ENCODE results near the gene SPTLC2. TPM values are rescaled to one million over a fixed set of nuclear protein-coding genes. Genes with fewer than 3 reads are reported as not detected.

SPTLC2 gene
- total RNA-seq, 1 experiment from 2014 or later, result 44.7 TPM

DNA sequence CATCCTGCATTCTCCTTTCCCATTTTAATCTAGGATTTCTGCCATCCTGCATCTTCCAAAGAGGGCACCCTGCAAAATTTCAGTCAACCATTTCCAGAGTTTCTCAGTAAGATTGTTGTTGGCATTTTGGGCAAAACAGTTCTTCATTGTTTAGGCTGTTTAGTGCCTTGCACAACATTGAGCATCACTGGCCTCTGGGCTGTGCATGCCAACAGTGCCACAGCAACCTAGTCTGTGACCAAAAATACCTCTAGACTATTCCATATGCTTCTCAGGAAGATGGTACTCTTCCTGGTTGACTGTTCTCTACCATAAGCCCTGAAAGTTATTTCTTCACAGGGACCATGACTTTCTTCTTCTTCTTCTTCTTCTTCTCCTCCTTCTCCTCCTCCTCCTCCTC is 85.4 kb downstream of the SPTLC2 start:
- Histone ChIP-seq H3K9ac (ENCODE audit: low read length) (no peak overlapping the region), H3K36me3 (ENCODE audit: control insufficient read depth in 1 of 2, insufficient read depth in 2 of 2, low read length in 2 of 2) (no peaks in the 10 kb centered on the region), H3K79me2 (ENCODE audit: insufficient read depth, low read length) (no peaks in the 10 kb centered on the region; the same call in 1 of the 2 replicates), H3K9me3 (ENCODE audit: control insufficient read depth in 1 of 2, insufficient read depth in 1 of 2, low read depth in 1 of 2, low read length in 2 of 2) (no peaks in the 10 kb centered on the region), H3K4me1 (ENCODE audit: control insufficient read depth in 1 of 2, insufficient read depth in 2 of 2, low read length in 2 of 2) (no peaks in the 10 kb centered on the region), H2AFZ (ENCODE audit: low read depth, low read length, poor library complexity, severe bottlenecking) (no peak overlapping the region), H3K4me2 (ENCODE audit: low read length) (no peak overlapping the region), H3K27ac (ENCODE audit: low read depth, low read length) (no peak overlapping the region), H4K20me1 (ENCODE audit: insufficient read depth) (no peaks in the 10 kb centered on the region), H3K27me3 (ENCODE audit: insufficient read depth, low read length) (no peaks in the 10 kb centered on the region), H3K9me2 (ENCODE audit: insufficient read depth) (no peaks in the 10 kb centered on the region), H3K4me3 (replicated peaks in 1 of 2; ENCODE audit: low read depth in 1 of 2, low read length in 2 of 2) (no peak overlapping the region)
- no peak for ATAC-seq
- ChIA-PET CTCF (no interaction called here), POLR2A (no interaction called here), RAD21 (ENCODE audit: low non-redundant PET in 1 of 2, low total read pairs in 2 of 2, uncharacterized antibody in 2 of 2, unreplicated experiment in 2 of 2) (interaction anchor here in 1 of 2 experiments (0.7 kb wide), 1 partner anchor 408 kb away, joined by 3 read pairs; no protein-coding TSS in a partner anchor)
- BruUV-seq (replicated peaks), result no TSS peak
- TF ChIP-seq POLR2AphosphoS5 (IDR thresholded peaks at IDR 0.05; ENCODE audit: low read depth, low read length), result no peak
- TF ChIP-seq EZH2 (IDR thresholded peaks at IDR 0.05), result no peak
- TF ChIP-seq ATF3 (IDR thresholded peaks at IDR 0.05), result no peak
- TF ChIP-seq SP1 (IDR thresholded peaks at IDR 0.05; ENCODE audit: low read depth), result no peak
- TF ChIP-seq FOSL1 (IDR thresholded peaks at IDR 0.05; ENCODE audit: low read depth), result no peak
- TF ChIP-seq SRF (IDR thresholded peaks at IDR 0.05; ENCODE audit: low read depth), result no peak
- TF ChIP-seq JUND (IDR thresholded peaks at IDR 0.05), result no peak
- intact Hi-C loops (cut with micrococcal nuclease), result no loop called here
- no peak for DNase-seq (ENCODE audit: low read depth, low spot score)

GRCh38 chr14:77529963-77530362 is 86.5 kb downstream of the SPTLC2 start:
- DNase-seq (ENCODE audit: low read depth, low spot score) (no peak), ATAC-seq (no peak)
- intact Hi-C loops (cut with micrococcal nuclease), result no loop called here
- no peak overlapping the region for H3K4me2 ChIP-seq (ENCODE audit: low read length)
- H3K79me2 ChIP-seq (ENCODE audit: insufficient read depth, low read length), result no peaks in the 10 kb centered on the region; the same call in 1 of the 2 replicates
- BruUV-seq (replicated peaks), result no TSS peak
- no peak overlapping the region for H3K9ac ChIP-seq (ENCODE audit: low read length)
- no peak overlapping the region for H2AFZ ChIP-seq (ENCODE audit: low read depth, low read length, poor library complexity, severe bottlenecking)
- H4K20me1 ChIP-seq (ENCODE audit: insufficient read depth), result no peaks in the 10 kb centered on the region
- H3K27me3 ChIP-seq (ENCODE audit: insufficient read depth, low read length), result no peaks in the 10 kb centered on the region
- H3K9me2 ChIP-seq (ENCODE audit: insufficient read depth), result no peaks in the 10 kb centered on the region
- ChIA-PET CTCF (no interaction called here), POLR2A (no interaction called here), RAD21 (ENCODE audit: low non-redundant PET in 1 of 2, low total read pairs in 2 of 2, uncharacterized antibody in 2 of 2, unreplicated experiment in 2 of 2) (no interaction called here)
- H3K4me1 ChIP-seq (ENCODE audit: control insufficient read depth in 1 of 2, insufficient read depth in 2 of 2, low read length in 2 of 2), result no peaks in the 10 kb centered on the region
- H3K4me3 ChIP-seq (replicated peaks in 1 of 2; ENCODE audit: low read depth in 1 of 2, low read length in 2 of 2), result no peak overlapping the region
- H3K27ac ChIP-seq (ENCODE audit: low read depth, low read length), result no peak overlapping the region
- no peaks in the 10 kb centered on the region for H3K9me3 ChIP-seq (ENCODE audit: control insufficient read depth in 1 of 2, insufficient read depth in 1 of 2, low read depth in 1 of 2, low read length in 2 of 2)
- no peaks in the 10 kb centered on the region for H3K36me3 ChIP-seq (ENCODE audit: control insufficient read depth in 1 of 2, insufficient read depth in 2 of 2, low read length in 2 of 2)
- TF ChIP-seq SP1 (IDR thresholded peaks at IDR 0.05; ENCODE audit: low read depth) (no peak), RAD21 (IDR thresholded peaks at IDR 0.05; ENCODE audit: low read depth) (no peak), ELF1 (IDR thresholded peaks at IDR 0.05; ENCODE audit: borderline replicate concordance, low read depth) (no peak), JUND (IDR thresholded peaks at IDR 0.05) (no peak), MAX (IDR thresholded peaks at IDR 0.05) (no peak), EZH2phosphoT487 (IDR thresholded peaks at IDR 0.05; ENCODE audit: borderline replicate concordance) (no peak), ZNF274 (IDR thresholded peaks at IDR 0.05; ENCODE audit: low read depth, low read length) (no peak), EGR1 (IDR thresholded peaks at IDR 0.05; ENCODE audit: low read depth) (no peak), ZBTB33 (IDR thresholded peaks at IDR 0.05; ENCODE audit: extremely low read depth, insufficient replicate concordance, low read length) (no peak), YY1 (IDR thresholded peaks at IDR 0.05; ENCODE audit: extremely low read depth, insufficient replicate concordance, low read depth, low read length) (no peak)
